Measurements from ENCODE around the gene TLR3.

TLR3 gene

DNA sequence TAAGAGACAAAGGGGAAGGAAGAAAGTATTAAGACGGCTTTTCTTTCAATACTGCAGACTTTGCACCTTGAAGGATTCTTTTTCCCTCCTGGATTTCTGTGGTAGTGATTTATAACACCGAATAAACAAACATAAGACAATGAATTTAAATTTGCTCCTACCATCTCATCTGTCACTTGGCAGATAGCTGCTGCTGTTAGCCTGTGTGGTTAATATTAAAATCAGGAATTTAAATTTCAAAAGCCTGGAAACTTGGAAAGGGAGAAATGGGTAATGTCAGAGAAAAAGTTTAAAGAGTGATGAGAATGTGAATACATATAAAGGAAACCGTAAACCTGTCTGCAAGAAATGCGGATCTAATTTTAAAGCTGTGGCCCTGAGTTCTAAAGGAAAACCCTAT lies 39.0 kb downstream of the TLR3 start:
- DNase-seq: no peak

DNA sequence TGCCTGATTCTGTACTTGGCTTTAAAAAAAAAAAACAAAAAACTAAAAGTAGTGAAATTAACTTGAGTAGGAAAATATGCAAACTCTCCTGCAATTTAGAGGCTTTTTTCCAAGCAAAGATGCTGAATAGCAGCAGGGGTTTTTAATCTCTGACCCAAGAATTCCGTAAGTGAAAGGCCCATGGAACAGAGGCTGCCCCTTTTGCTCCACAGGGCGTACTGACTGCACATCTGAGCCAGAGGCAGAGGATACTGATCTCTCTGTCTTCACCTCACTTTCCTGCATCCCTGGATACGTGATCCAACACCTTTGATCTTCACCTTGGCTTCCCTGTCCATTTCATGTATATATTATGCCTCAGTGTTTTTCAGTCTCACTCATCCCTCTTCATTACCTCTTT lies 39.4 kb downstream of the TLR3 start:
- DNase-seq: no peak

DNA sequence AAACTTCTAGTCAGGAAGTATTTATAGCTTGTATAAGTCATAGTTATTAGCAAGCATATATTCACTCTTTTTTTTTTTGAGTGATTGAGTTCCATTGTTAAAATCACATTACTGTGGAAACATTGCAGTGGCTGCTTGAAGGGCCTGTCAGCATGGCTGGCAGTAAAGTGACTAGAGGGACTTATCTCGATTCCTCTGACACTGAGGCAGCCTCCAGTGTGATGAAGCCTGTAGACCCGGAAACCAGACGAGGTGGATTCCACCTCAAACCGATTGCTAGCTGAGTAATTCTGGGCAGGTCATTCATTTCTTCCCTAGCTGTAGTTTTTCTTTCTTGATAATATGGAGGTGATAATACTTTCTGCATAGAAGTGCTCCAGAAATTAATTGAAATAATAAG lies 40.3 kb downstream of the TLR3 start:
- no peak for DNase-seq

DNA sequence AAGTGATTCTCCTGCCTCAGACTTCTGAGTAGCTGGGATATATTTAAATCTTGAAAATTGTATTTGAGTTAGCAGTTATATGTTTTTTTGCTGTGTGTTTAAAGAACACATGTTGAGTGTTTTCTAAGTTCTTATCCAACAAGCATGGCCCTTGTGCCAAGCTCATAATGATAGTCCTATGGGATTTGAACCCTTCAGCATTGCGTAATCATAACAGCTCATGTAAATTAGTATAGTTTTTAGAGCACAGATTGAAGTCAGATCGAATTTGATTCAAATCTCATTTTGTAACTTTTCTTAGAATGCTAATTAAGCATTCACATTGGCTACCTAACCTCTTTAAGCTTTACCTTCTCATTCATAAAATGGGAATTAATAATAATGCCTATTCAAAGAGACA lies 47.7 kb downstream of the TLR3 start:
- DNase-seq: no peak

DNA sequence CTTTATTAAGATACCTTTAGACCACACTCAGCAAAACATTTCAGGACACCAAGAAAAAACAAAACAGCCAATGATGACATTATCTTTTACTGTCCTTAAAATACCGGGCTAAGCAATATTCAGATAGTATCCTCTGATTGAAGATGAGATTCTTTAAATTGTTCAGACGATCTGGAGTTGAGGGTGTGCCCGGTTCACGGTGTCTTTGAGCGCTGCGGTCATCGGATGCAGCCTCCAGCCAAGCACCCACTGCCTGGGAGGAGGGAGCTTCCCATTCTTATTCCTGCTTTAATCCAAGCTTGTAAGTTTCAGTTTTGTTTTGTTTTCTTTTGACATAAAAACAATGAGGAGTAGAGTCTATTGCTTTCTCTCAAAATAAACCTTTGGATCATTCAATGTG lies 49.6 kb downstream of the TLR3 start:
- DNase-seq: no peak

DNA sequence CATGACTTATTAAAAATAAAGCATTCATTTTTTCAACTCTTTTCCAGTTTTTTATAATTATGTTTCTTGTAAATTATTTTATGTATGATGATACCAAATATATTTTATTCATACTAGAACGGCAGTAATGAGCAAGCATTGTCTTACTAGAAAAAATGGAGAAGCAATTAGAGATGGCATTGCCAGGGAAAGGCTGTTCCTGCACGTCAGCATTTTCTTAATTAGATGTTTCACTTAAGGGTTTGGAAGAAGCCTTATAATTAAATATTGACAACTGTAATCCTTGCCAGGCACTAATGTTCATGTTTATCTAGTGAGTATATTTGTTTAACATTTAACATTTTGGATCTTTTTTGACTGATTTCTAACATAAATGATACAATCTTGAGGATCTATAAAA lies 52.1 kb downstream of the TLR3 start:
- DNase-seq: no peak

DNA sequence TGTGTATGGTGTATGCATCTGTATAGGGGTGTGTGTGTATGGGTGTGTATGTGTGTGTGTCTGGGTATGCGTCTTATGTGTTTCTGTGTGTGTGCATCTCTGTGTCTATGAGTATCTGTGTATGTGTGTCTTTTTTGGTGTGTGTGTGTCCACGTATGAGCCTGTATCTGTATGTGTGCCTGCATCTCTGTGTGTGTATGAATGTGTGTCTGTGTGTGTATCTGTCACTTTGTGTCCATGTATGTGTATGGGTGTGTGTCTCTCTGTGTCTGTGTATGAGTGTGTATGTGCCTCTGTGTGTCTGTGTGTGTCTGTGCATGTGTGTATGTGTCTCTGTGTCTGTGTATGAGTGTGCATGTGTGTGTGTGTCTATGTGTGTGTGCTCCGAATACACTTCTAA lies 59.9 kb downstream of the TLR3 start:
- DNase-seq: no peak

DNA sequence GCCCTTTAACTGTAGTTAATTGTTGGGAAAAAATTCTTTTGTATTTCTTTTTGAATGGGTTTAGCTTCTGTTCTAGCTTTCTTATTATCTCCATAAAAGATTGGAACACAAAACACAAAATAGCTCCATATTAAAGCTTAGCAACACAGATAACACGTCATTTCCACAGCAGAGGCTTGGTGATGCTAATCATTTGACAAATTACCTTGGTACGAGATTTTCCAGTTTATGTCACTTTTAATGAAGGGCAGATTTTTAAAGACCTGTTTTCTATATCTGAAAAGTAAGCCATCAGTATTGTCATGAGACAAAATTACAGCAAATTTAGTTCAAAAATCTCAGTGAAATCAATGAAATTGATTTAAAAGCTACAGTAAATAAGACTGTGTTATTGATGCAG lies 63.0 kb downstream of the TLR3 start:
- DNase-seq: no peak

DNA sequence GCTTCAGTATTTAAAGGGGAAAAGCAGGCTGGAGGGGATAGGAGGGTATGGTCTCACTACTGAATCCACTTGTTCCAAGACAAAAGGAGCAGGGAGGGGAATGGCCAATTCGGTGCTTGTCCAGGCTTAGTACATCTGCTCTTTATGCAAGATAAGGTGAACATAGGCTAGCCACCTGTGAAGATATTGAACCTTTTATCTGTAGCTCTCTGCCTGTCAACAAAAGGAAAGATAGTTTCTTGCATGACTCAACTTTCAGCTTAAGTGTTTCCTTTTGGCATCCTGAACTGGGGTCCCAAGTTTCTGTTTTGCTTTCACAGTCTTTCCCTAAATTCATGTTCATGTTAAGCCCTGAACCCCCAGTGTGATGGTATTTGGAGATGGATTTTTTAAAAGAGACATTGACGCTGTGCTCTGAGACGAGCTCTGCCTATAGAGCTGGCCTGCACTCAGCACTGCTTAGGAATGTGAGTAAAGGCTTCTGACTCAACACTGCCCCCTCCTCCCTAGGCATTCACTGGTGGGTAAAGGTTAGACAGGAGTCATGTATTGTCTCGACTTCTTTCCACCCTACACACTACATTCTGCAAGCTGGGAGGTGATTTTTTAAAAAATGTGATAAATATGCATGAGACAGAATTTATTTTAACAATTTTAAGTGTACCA lies 63.8 kb downstream of the TLR3 start:
- DNase-seq: no peak

DNA sequence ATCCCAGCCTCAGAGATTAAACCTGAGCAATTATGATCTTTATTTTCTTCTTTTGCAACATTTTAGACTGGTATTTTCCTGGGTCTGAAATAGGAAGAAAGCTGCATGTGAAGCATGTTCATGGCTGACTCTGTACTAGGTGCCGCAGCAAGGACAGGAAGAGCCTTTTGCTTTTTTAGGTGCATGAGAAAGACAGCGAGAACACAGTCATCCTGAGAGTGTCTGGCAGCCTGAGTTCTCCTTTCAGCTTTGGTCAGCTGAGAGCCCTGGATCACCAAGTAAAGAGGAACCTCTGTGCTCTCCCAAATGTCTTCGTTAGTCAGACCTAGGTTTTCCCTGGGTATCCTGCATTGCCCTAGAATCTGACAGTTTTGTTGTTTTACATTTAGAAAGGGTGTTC lies 65.3 kb downstream of the TLR3 start:
- DNase-seq: no peak

DNA sequence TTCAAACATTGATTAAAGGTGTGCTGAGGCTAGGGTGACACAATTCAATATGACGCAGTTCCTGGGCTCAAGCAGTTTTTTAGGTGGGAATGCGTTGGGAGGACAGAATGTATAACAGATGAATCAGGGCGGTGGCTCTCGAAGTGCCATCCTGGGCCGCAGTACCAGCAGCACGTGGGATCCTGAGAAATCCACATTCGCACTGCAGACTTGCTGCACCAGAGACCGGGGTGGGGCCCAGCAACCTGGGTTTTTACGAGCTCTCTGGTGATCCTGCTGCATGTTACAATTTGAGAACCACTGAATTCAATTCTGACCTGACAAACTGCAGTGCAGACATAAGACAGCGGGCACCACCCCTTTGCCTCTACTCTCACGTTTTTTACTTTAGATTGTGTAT lies 65.9 kb downstream of the TLR3 start:
- no peak for DNase-seq

DNA sequence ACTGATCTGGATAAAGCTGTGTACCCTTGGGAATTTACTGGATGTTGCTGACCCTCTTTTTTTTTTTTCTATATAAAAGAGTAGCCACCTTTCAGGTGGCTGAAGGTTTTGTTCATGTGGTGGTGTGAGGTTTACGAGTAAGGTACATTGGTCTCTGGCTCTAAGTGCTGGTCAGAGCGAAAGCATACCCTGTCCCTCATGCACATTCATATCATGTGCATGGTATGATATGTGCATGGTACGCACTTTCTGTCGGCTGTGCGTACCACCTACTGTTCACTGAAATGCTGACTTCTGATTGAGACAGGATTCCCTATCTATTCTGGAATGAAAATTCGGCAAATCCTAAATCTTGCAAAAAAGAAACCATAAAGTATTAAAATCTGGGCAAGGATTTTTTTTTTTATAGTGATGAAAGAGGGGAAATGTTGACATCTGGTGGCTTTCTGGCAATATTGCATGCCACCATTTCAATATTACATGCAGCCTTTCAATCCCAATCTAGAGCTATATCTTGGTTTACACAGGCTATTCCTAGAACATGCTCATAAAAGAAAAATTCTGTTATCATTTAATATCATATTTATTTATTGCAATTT lies 68.3 kb downstream of the TLR3 start:
- DNase-seq: no peak

All from activated naive CD4-positive, alpha-beta T cell treated with Interleukin-2 at 50 U/mL for 16 hours (primary cell).